Embryonic facial prominence (tissue), 1 donor: Measurements from ENCODE around the gene RASGEF1C.

Experiments
- DNase-seq: peaks from one replicate; pipeline ENCODE4 v3.0.0-alpha.2; 2016; ENCODE audit errors: extremely low spot score

Gene RASGEF1C

DNA sequence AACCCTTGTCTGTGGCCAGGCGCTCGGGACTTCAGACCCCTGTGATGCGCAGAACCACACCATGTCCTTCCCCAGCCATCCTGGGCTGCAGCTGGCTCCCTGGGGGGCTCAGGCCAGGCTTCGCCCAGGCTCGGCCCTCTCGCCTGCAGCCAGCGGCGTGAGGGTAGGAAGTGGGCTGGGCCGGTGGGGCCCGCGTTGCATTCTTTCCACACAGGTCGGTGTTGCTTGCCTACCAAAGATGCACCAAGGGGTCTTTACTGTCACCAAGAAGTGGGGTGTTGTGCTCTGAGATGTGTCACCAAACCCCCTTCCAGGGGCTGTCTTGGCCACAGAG, 89.1 kb downstream of the RASGEF1C start:
- DNase-seq = no peak

- no peak for DNase-seq
These were observed 89.7 kb downstream of the RASGEF1C start for GRCh38 chr5:180119031-180119902.

DNA sequence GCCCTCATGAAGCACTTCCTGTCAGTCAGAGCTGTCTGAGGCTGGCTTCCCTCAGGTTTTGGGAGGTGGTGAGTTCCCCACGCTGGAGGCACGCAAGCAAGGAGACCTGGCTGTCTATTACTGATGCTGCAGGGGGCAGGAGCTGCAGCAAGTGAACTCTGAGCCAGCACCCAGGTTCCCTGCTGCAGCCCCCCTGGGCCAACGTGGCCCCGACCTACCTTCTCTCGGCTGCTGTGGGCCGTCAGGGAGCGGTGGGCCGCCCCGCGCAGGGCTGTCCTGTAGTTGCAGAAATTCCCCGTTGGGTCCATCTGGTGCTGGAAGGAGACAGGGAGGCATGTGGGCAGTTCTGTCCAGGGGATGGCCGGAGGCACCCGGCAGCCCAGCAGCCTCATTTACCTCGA, 90.6 kb downstream of the RASGEF1C start:
- DNase-seq = no peak

DNA sequence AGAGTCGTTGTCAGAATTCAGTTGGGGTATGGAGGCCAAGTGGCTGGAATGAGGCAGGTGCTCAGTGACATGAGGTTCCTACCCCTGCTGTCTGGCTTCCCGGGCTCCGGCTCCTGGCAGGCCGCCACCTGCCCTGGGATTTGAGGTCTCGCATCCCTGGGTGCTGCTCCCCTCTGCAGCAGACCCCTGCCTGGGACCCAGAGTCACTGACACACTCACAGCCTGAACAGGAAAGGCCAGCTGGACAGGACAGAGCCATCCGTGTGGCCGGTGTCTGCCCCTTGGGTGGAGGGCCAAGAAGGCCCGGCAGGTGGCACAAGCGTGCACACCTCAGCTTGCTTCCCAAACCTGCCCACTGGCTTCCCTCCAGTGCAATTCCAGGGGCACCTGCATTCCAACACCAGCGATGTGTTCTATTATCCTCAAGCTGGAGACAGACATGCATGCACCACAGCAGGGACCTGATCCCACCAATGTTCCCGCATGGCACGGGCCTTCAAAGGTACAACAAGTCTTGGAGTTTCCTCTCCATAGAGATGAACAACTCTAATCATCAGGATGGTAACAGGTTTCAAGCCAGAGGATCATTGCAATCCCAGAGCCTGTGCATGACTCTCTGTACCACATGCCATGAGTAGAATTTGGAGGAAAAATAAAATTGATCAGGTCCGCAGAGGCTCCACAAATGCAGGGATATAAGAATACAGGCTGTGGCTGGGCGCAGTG, 91.8 kb downstream of the RASGEF1C start:
- DNase-seq = no peak

DNA sequence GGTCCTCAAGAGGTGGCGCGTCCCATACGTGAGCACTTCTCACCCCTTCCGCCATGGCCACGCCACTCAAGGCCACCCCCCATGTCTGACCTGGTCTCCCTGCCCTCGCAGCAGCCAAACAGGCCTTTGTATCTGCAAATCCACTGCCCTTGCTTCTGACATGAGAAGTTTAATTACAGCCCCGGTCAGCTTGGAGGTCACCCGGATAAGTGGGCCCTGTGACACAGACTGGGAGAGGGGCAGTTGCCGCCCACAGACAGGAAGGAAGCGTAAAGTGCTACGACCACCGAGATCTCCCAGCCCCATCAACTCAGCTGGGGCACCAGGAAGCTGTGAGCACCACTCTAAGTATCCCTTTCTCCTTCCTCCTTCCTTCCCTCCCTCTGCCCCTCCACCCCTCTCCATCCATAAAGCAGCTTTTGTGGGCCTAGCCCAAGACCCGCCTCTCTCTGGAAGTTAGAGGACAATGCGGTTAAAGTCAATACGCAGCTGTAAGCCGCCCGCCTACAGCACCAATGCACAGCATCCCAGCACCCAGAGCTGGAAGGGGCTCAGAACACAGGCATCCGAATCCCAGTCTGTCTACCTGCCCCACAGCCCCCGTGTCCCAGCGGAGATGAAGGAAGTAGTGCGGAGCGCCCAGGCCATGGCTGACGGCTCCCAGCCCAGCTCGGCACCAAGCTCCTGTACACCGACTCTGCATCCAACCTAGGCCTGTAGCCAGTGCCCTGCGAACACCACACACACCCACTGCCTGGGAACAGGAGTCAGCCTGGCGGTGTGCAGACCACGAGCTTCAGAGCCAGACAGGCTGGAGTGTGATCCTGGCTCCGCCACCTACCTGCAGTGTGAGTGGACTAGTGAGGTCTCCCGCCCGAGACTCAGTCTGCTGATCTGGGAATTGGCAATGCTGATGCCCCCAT, 92.7 kb downstream of the RASGEF1C start:
- DNase-seq = no peak

DNA sequence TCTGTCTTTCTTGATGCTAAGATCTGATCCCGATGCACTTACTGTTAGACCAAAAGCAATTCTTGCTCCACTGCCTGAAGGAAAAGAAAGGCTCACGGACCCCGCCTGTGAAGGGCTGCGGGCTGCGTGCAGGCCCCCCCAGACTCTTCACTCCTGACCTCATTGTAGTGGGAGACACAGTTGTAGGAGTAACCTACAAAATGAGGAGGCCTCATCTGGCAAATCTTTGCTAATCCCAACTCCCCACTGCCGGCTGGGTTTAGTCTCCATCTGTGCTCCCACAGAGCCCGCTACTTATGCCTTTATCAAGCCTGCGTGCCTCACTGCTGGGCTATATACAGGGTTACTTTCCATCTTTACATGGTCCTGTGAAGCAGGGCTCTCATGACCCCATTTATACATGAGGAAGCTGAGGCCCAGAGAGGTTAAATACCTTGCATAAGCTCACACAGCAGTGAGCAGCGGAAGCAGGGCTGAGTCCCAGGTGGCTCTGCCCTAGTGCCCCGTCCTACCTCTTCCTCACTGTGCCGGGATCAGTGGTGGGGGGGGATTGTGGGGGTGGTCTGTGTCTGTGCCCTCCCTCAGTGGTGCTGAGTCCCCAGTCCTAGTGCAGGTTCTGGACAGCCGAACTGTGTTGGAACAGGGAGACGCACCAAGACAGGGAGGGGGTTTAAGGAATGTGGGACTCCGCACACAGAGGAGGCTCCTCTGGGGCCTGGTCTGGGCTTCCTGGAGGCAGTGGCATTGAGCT, 93.5 kb downstream of the RASGEF1C start:
- no peak for DNase-seq

GRCh38 chr5:180114304-180115003, 94.6 kb downstream of the RASGEF1C start:
- DNase-seq = no peak

DNA sequence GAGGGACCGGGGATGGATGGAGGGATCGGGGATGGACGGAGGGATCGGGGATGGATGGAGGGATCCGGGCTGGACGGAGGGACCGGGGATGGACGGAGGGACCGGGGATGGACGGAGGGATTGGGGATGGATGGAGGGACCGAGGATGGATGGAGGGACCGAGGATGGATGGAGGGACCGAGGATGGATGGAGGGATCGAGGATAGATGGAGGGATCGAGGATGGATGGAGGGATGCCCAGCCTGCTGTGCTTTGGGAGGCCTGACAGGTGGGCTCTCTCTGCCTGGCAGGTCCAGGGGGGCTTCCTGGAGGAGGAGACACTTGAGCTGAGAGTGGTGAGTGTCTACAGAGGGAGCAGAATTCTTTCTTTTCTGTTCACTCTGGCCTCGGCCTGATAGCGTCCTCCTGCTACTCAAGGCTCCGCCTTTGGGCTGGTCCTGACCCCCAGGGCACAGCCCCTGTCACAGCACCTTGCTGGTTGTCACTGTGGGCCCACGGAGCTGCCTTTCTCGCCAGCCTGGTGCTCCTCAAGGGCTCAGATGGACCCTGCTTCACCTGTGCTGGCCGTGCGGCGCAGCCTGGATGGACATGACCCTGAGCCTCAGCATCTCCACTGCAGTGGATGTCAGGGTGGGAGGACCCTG, 95.2 kb downstream of the RASGEF1C start:
- no peak for DNase-seq

GRCh38 chr5:180112181-180112861, 96.7 kb downstream of the RASGEF1C start:
- DNase-seq = no peak

GRCh38 chr5:180111273-180112002, 97.6 kb downstream of the RASGEF1C start:
- no peak for DNase-seq

DNA sequence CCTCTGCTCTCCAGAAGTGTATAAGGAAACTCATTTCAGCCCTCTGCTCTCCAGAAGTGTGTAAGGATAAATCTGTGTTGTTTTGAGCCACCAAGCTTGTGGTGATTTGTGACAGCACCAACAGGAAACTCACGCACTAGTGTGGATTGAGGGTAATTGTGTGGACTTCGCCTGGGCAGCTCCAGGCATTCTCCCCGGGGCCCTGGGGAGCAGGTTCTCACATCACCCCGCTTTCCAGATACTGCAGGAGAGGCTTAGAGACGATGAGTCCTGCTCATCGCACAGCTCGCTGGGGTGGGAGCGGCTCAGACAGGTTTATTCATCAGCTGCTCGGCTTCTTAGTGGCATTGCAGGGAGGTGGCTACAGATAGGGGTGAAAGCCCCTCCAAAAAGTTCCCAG, 99.1 kb downstream of the RASGEF1C start:
- no peak for DNase-seq

GRCh38 chr5:180107005-180107404, 102.0 kb downstream of the RASGEF1C start:
- DNase-seq = no peak

DNA sequence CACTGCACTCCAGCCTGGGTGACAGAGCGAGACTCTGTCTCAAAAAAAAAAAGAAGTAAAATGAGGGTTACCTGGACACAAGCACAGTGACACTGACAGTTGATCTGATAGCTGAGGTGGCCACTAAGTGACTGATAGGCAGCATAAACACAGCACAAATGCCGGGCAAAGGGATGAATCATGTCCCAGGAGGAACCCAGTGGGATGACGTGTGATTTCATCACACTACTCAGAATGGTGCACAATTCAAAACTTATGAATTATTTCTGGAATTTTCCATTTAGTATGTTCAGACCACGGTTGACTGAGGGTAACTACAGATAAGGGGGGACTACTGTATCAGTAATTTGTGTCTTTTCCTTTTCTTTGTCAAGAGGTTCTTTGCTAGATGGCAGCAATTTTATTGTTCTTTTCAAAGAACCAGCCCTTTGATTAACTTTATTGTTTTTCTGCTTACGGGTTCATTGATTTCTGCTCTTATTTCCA, 103.1 kb downstream of the RASGEF1C start:
- no peak for DNase-seq

- DNase-seq = no peak
These were observed 104.9 kb downstream of the RASGEF1C start for GRCh38 chr5:180104168-180104530.

DNA sequence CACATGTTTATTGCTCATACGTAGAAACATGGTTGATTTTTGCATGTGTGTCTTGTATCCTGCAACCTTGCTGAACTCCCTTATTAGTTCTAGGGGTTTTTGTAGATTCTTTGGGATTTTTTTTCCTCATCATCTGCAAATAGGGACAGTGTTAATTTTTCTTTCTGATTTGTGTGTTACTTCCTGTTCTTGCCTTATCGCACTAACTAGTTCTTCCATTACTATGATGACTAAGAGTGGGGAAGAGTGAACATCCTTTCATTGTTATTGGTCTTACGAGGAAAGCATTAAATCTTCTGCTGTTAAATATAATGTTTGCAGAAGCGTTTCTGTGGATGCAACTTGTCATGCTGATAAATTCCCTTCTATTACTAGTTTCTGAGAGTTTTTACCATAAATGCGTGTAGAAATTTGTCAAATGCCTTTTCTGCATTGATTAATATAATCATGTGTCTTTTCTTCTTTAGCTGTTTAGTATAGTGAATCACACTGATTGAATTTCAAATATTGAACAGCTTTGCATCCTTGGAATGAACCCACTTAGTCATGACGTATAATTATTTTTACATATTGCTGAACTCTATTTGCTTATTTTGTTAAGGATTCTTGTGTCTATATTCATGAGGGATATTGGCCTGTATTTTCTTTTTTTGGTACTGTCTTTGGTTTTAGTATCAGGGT, 105.4 kb downstream of the RASGEF1C start:
- DNase-seq = no peak

- no peak for DNase-seq
These were observed 106.4 kb downstream of the RASGEF1C start for GRCh38 chr5:180102636-180103035.

GRCh38 chr5:180101451-180102105, 107.4 kb downstream of the RASGEF1C start:
- no peak for DNase-seq
